HEK293T (cell line): ENCODE data around the gene TGFBR1.

Experiments
- BHLHE40 ChIP-seq: fragments of 450-650 bp; IDR thresholded peaks from 2 replicates; pipeline ENCODE4 v1.6.1; 2016; ENCODE audit warnings: mild to moderate bottlenecking, moderate library complexity, borderline replicate concordance
- FOXA1 ChIP-seq: fragments of 450-650 bp; IDR thresholded peaks from 2 replicates; pipeline ENCODE4 v1.6.1; 2016; ENCODE audit warnings: mild to moderate bottlenecking
- FOXM1 ChIP-seq: fragments of 450-650 bp; IDR thresholded peaks from 2 replicates; pipeline ENCODE4 v1.6.1; 2017; ENCODE audit warnings: mild to moderate bottlenecking, borderline replicate concordance
- HDGF ChIP-seq: fragments of 450-650 bp; IDR thresholded peaks from 2 replicates; pipeline ENCODE4 v1.6.1; 2017; ENCODE audit warnings: antibody characterized with exemption, borderline replicate concordance
- NFRKB ChIP-seq: fragments of 450-650 bp; IDR thresholded peaks from 2 replicates; pipeline ENCODE4 v1.6.1; 2016; ENCODE audit warnings: mild to moderate bottlenecking, moderate library complexity
- PKNOX1 ChIP-seq: fragments of 450-650 bp; IDR thresholded peaks from 2 replicates; pipeline ENCODE4 v1.6.1; 2016
- SP1 ChIP-seq: fragments of 450-650 bp; IDR thresholded peaks from 2 replicates; pipeline ENCODE4 v1.6.1; 2017

- TF ChIP-seq FOXM1 (no peak), BHLHE40 (no peak), FOXA1 (no peak), PKNOX1 (no peak), NFRKB (no peak), SP1 (no peak), HDGF (no peak)
These were observed 29.5 kb upstream of the TGFBR1 start for GRCh38 chr9:99075246-99075912.
